GM23338 (cell line): ENCODE data around the gene CSRP2. TPM values are rescaled to one million over a fixed set of nuclear protein-coding genes. Genes with fewer than 3 reads are reported as not detected.

ENCODE experiments used
- ATAC-seq: fragments of 200-7000 bp; cut with Tn5 transposase; 3 replicates; pipeline ENCODE4 v1.9.1; 2020
- DNase-seq: peaks from one replicate; pipeline ENCODE4 v3.0.0-alpha.2; 2015; ENCODE audit warnings: low spot score
- H2AFZ ChIP-seq: fragments of 200-600 bp; sonication (generic); 2 replicates; pipeline ENCODE4 v1.8.0; 2016; ENCODE audit warnings: antibody characterized with exemption, mild to moderate bottlenecking, moderate library complexity
- H3F3A ChIP-seq: fragments of 200-600 bp; sonication (generic); replicated peaks from 2 replicates; pipeline ENCODE4 v1.8.0; 2017; ENCODE audit warnings: antibody characterized with exemption, mixed run types, low read depth
- H3K27ac ChIP-seq: fragments of 200-600 bp; sonication (generic); 2 replicates; pipeline ENCODE4 v1.6.1; 2016; ENCODE audit warnings: low read depth
- H3K27me3 ChIP-seq: fragments of 200-600 bp; sonication (generic); 2 replicates; pipeline ENCODE4 v1.8.0; 2016; ENCODE audit warnings: mild to moderate bottlenecking, mixed run types, moderate library complexity; ENCODE audit not compliant: insufficient read depth
- H3K36me3 ChIP-seq: fragments of 200-600 bp; sonication (generic); 2 replicates; pipeline ENCODE4 v1.8.0; 2016; ENCODE audit warnings: mild to moderate bottlenecking; ENCODE audit not compliant: insufficient read depth
- H3K4me1 ChIP-seq: fragments of 200-600 bp; sonication (generic); 2 replicates; pipeline ENCODE4 v1.8.0; 2016; ENCODE audit warnings: mild to moderate bottlenecking, moderate library complexity; ENCODE audit not compliant: insufficient read depth
- H3K4me2 ChIP-seq: fragments of 200-600 bp; sonication (generic); 2 replicates; pipeline ENCODE4 v1.7.1; 2017; ENCODE audit warnings: mixed run types
- H3K4me3 ChIP-seq: fragments of 200-600 bp; sonication (generic); 2 replicates; pipeline ENCODE4 v1.6.1; 2016; ENCODE audit warnings: mixed run types
- H3K79me2 ChIP-seq: fragments of 200-600 bp; sonication (generic); replicated peaks from 2 replicates; pipeline ENCODE4 v1.8.0; 2017; ENCODE audit warnings: mild to moderate bottlenecking; ENCODE audit not compliant: insufficient read depth
- H3K9me2 ChIP-seq: fragments of 200-600 bp; sonication (generic); 2 replicates; pipeline ENCODE4 v1.8.0; 2017; ENCODE audit not compliant: insufficient read depth
- H4K20me1 ChIP-seq: fragments of 200-600 bp; sonication (generic); replicated peaks from 2 replicates; pipeline ENCODE4 v1.8.0; 2017; ENCODE audit warnings: mild to moderate bottlenecking; ENCODE audit not compliant: insufficient read depth
- H3K27ac Mint-ChIP-seq: 2 replicates; pipeline ENCODE4 v1.8.0; 2020; ENCODE audit warnings: inconsistent platforms, mild to moderate bottlenecking, moderate library complexity, mixed read lengths
- H3K27me3 Mint-ChIP-seq: 3 replicates; pipeline ENCODE4 v1.8.0; 2022; ENCODE audit warnings: low read depth, mild to moderate bottlenecking, moderate library complexity, mixed read lengths, inconsistent platforms; ENCODE audit not compliant: insufficient read depth, poor library complexity
- H3K36me3 Mint-ChIP-seq: 3 replicates; pipeline ENCODE4 v1.8.0; 2021; ENCODE audit warnings: low read depth, mild to moderate bottlenecking, inconsistent platforms, moderate library complexity, mixed read lengths
- H3K4me1 Mint-ChIP-seq: 3 replicates; pipeline ENCODE4 v1.8.0; 2020; ENCODE audit warnings: mild to moderate bottlenecking, inconsistent platforms, mixed read lengths
- H3K4me3 Mint-ChIP-seq: 3 replicates; pipeline ENCODE4 v1.8.0; 2021; ENCODE audit warnings: moderate library complexity, mild to moderate bottlenecking, inconsistent platforms, mixed read lengths
- H3K9me3 Mint-ChIP-seq: 3 replicates; pipeline ENCODE4 v1.8.0; 2020; ENCODE audit warnings: moderate library complexity, mild to moderate bottlenecking, inconsistent platforms, mixed read lengths
- CREB1 ChIP-seq: fragments of 250-450 bp; sonication (Bioruptor Pico); IDR thresholded peaks from 2 replicates; pipeline ENCODE4 v1.5.0; 2020; ENCODE audit warnings: low read depth, mild to moderate bottlenecking, moderate library complexity
- CTCF ChIP-seq, 2 experiments: fragments of 200-600 bp in 1 of 2; sonication (generic) in 1 of 2; conservative IDR thresholded peaks; 2 replicates each; pipeline versions ENCODE4 v1.5.1 to v1.6.1; 2016 to 2017; ENCODE audit warnings: antibody characterized with exemption in 2 of 2, low read depth in 2 of 2, mild to moderate bottlenecking in 2 of 2, moderate library complexity in 1 of 2
- EZH2 ChIP-seq: fragments of 200-600 bp; sonication (generic); IDR thresholded peaks from one replicate; pipeline ENCODE4 v1.8.0; 2017; ENCODE audit warnings: antibody characterized with exemption, mild to moderate bottlenecking, low read depth; ENCODE audit not compliant: unreplicated experiment
- EZH2phosphoT487 ChIP-seq: fragments of 200-600 bp; sonication (generic); IDR thresholded peaks from one replicate; pipeline ENCODE4 v1.8.1; 2018; ENCODE audit warnings: antibody characterized with exemption; ENCODE audit not compliant: unreplicated experiment
- JUNB ChIP-seq: IDR thresholded peaks from one replicate; pipeline ENCODE4 v1.6.1; 2016; ENCODE audit warnings: antibody characterized with exemption; ENCODE audit not compliant: unreplicated experiment
- POLR2AphosphoS5 ChIP-seq: IDR thresholded peaks from 2 replicates; pipeline ENCODE4 v1.6.1; 2016; ENCODE audit warnings: antibody characterized with exemption, low read depth
- STAT1 ChIP-seq: IDR thresholded peaks from one replicate; pipeline ENCODE4 v1.6.1; 2016; ENCODE audit warnings: antibody characterized with exemption; ENCODE audit not compliant: unreplicated experiment
- ZNF114 ChIP-seq: fragments of 250-450 bp; sonication (Bioruptor Pico); IDR thresholded peaks from 2 replicates; pipeline ENCODE4 v1.5.0; 2020; ENCODE audit warnings: mild to moderate bottlenecking, moderate library complexity
- ZNF462 ChIP-seq: fragments of 250-450 bp; sonication (Bioruptor Pico); IDR thresholded peaks from 2 replicates; pipeline ENCODE4 v1.5.0; 2020; ENCODE audit warnings: mild to moderate bottlenecking, moderate library complexity
- polyA plus RNA-seq: library from polyadenylated mRNA; unstranded; fragments of >200 nt; fragmentation: Nextera tagmentation; extraction: Ambion mirVana; gene quantifications from 2 replicates; pipeline ENCODE4 v1.2.1, GENCODE V29; 2016
- total RNA-seq: library from RNA; depleted of rRNA; stranded (reverse); fragments of >200 nt; shearing (Covaris generic); gene quantifications from 2 replicates; pipeline ENCODE4 v1.2.3, GENCODE V29; 2014

CSRP2 gene
- total and polyA plus RNA-seq, 2 experiments from 2014 or later = 166 to 315 TPM

- H3F3A ChIP-seq = no peaks in the 10 kb centered on the region
- ATAC-seq (peak; percentile 86), DNase-seq (no peak)
- H3K4me1 ChIP-seq = peaks cover 16% of the 10 kb centered on the region
- no peak for TF ChIP-seq ZNF462 (CRISPR knock-in tag)
- peak in 1 of 2 experiments; percentile 21; a peak in 2 of 4 replicates for TF ChIP-seq CTCF (conservative IDR thresholded peaks at IDR 0.05; ENCODE audit: low read depth in 2 of 2)
- TF ChIP-seq EZH2phosphoT487 = no peak
- no peak overlapping the region for H3K27ac ChIP-seq
- peaks cover 4% of the 10 kb centered on the region; the same call in 1 of the 2 replicates for H3K9me2 ChIP-seq
- Mint-ChIP-seq H3K36me3 (peaks cover 10% of the 10 kb centered on the region; the same call in 2 of the 3 replicates), H3K27me3 (no peaks in the 10 kb centered on the region), H3K9me3 (peaks cover 19% of the 10 kb centered on the region), H3K4me3 (no peak overlapping the region), H3K27ac (no peak overlapping the region), H3K4me1 (peaks cover 18% of the 10 kb centered on the region)
- H3K79me2 ChIP-seq = no peaks in the 10 kb centered on the region
- H2AFZ ChIP-seq = peak overlapping the region; percentile 80; the same call in 1 of the 2 replicates
- no peak overlapping the region for H3K4me3 ChIP-seq
- H3K36me3 ChIP-seq = no peaks in the 10 kb centered on the region
- H4K20me1 ChIP-seq = no peaks in the 10 kb centered on the region
- no peaks in the 10 kb centered on the region for H3K27me3 ChIP-seq
- no peak overlapping the region for H3K4me2 ChIP-seq
Observed at GRCh38 chr12:76895796-76896195, 17.0 kb upstream of the CSRP2 start.

GRCh38 chr12:76891609-76892008, 12.8 kb upstream of the CSRP2 start:
- Mint-ChIP-seq H3K27ac (no peak overlapping the region), H3K9me3 (peaks cover 17% of the 10 kb centered on the region), H3K36me3 (peaks cover 10% of the 10 kb centered on the region; the same call in 2 of the 3 replicates), H3K27me3 (peaks cover 3% of the 10 kb centered on the region), H3K4me1 (peaks cover 28% of the 10 kb centered on the region), H3K4me3 (no peak overlapping the region)
- Histone ChIP-seq H4K20me1 (no peaks in the 10 kb centered on the region), H3K79me2 (no peaks in the 10 kb centered on the region), H3K4me2 (no peak overlapping the region), H3K27ac (no peak overlapping the region), H3F3A (no peaks in the 10 kb centered on the region), H2AFZ (peak overlapping the region; percentile 13; the same call in 1 of the 2 replicates), H3K27me3 (no peaks in the 10 kb centered on the region), H3K4me1 (peaks cover 22% of the 10 kb centered on the region), H3K4me3 (no peak overlapping the region), H3K9me2 (no peaks in the 10 kb centered on the region), H3K36me3 (no peaks in the 10 kb centered on the region)
- ATAC-seq (no peak), DNase-seq (no peak)
- TF ChIP-seq STAT1 (no peak), EZH2 (no peak), CREB1 (CRISPR knock-in tag) (no peak), JUNB (no peak), ZNF114 (CRISPR knock-in tag) (no peak), POLR2AphosphoS5 (no peak)
